ENCODE results near the gene TTYH3.

TTYH3 gene

DNA sequence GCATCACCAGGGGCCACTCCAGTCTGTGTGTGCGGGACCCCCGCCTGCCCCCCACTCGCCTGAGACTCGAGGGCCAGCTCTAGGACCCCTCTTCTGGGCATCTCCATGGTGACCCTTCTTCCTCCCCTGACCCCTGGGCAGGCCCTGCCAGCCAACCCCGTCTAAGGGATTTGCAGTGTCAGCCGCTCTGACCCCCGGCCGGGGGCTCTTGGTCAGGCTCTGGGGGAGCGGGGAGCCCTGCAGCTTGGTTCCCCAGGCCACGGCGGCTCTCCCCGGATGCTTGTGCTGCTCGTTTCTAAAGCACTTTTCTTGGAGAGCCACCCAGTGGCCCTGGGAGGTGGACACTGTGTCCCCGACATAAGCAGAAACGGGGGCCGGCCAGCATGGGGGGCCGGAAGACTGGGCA, 5.3 kb downstream of the TTYH3 start:
- DNase-seq = no peak

DNA sequence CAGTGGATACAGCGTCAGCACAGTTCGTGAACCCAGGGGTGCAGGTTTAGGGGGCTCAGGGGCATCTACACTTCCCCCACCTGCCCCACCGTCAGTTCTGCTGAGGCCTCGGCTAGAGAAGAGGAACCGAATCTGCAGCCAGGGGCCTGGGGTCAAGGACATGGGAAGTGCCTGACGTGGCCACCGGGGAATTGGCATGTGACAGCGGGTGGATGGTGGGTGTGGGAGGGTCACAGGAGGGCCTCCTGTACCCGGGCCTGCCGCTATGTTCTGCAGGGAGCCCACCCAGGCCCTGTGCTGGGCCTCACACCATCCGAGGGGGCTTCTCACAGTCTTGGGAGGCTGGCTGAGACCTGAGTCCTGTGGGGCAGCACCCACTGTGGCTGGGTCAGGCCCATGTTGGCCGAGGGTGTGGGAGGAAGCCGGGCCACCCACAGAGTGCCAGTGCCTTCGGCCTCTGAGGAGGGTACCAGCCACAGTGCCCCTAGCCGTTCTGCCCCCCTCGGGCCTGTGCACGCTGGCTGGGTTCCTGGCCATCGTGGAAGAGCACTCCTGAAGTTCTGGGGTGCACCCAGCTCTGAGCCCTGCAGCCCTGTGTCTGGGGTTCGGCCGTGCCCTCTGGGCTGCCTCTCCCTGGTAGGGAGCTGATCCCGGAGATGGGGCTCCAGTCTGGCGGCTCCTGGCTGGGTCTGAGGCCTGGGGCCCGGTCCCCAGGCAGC, 5.9 kb downstream of the TTYH3 start:
- no peak for DNase-seq

DNA sequence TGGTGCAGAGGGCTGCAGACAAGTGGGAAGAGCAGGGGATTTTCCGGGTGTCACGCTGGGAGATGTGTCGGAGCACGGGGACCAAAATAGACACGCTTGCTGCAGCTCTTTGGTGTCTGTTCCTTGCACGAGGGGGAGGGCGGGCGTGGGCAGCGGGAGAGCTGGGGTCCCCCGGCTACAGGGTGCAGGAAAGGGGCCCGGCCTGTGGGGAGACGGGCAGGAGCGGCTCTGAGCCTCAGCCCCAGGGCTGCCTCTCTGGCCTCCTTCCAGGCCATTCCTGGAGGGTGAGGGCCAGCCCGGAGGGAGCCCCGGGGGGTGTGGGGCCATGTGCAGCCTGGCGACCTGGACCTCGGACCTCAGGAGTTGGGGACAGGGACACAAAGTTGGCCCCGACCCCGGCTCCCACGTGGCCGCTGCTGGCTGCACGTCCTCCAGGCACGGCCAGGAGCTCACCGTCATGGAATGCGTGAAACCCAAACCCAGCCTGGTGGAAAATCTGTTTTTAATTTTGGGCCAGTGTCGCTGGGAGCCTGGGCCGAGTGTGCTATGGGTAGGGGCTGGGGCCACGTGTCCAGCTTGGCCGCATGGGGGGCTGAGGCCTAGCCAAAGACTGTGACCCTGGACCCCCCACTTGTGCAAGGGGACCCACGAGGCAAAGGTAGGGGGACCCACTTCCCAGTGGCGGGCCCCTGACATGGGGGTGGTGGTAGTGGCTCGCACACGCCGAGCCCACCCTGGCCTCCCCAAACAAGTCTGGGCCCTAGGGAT, 6.6 kb downstream of the TTYH3 start:
- DNase-seq = no peak

DNA sequence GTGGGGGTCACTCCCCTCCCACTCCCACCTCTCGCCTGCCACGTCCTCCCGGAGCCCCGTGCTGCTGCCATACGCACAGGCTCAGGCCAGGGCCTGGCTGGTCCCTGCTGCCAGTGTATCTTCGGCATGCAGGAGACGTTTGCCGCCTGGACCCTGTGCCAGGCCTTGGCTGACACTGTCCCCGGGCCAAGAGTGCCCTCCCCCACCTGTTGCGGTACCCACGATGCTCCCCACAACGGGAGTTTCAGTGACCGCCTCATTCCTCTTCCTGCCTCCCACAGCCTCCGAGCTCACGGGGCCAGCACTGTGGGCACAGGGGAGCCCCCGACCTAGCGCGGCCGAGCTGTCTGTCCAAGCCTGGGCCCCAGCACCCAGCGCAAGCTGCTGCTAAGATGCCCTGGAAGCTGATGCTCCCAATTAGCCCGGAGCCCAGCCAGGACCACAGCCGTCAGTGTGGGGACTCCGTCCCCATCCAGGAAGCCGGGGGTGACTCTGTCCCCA, 7.4 kb downstream of the TTYH3 start:
- DNase-seq = no peak

DNA sequence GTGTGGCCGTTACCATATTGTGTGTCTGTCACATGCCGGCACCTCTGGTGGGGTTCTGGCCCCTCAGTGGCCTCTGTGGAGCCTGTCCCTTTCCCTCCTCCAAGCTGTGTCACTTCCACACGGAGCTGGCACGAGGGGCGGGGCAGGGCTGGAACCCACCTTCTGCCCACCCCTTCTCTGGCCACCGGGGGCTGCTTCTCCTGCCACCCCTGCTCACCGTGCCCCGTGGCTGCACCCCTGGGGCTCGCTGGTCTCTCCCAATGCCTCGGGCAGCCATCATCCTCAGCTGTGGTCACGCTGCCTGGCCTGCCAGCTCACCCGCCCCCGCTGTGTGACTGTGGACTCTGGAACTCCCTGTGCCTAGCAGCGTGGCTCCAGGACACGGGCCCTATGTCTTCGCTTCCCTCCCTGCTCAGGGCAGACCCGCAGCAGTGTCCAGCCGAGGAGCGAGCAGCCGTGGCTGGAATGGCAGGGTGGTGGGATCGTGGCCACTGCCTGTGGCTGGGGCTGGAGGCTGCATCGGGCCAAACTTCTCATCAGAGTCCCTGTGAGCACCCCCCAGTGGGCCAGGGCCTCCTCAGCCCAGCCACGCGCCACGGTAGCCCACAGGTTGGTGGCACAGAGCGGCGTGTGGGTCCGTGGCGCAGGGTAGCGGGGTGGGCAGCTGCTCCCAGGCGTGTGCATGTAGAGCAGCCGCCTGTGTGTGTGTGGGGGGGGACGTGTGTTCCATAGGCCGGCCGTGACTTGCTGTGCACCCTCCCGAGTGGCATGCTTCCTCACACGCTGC, 8.1 kb downstream of the TTYH3 start:
- DNase-seq = no peak

DNA sequence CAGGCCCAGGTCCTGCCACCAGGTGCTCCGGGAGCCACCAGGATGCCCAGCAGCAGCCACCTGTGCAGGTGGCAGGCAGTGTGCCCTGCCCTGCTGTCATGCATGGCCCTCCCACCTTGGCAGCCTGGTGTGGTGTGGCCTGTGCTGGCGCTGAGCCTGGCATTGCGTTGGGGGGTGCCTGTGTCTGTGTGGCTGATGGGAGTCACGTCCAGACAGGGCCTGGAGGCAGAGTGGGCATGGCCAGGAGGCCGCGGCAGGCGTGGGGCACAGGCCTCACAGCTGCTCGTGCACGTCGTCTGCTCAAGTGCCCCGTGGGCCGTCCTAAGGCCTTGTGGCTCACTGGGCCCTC, 8.7 kb downstream of the TTYH3 start:
- no peak for DNase-seq

DNA sequence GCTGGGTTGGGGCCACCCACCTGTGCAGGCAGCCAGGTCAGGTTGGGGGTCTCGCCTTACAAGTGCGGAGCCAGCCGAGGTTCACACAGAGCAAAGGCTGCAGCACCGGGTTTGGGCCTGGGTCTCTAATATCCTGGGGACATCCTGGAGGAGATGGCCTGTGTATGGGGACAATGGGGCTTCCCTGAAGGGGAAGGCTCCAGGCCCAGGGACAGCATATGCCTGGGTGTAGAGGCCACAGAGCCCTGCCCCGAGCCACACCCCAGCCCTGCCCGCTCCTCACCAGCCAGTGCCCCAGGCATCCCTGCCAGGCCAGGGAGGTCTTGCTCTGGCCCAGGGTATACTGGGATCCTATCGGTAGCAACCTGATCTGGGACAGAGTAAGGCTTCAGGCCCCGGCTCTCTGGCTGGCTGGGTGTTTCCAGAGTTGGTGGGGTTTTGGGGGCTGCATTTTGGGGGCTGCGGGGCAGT, 9.1 kb downstream of the TTYH3 start:
- no peak for DNase-seq

DNA sequence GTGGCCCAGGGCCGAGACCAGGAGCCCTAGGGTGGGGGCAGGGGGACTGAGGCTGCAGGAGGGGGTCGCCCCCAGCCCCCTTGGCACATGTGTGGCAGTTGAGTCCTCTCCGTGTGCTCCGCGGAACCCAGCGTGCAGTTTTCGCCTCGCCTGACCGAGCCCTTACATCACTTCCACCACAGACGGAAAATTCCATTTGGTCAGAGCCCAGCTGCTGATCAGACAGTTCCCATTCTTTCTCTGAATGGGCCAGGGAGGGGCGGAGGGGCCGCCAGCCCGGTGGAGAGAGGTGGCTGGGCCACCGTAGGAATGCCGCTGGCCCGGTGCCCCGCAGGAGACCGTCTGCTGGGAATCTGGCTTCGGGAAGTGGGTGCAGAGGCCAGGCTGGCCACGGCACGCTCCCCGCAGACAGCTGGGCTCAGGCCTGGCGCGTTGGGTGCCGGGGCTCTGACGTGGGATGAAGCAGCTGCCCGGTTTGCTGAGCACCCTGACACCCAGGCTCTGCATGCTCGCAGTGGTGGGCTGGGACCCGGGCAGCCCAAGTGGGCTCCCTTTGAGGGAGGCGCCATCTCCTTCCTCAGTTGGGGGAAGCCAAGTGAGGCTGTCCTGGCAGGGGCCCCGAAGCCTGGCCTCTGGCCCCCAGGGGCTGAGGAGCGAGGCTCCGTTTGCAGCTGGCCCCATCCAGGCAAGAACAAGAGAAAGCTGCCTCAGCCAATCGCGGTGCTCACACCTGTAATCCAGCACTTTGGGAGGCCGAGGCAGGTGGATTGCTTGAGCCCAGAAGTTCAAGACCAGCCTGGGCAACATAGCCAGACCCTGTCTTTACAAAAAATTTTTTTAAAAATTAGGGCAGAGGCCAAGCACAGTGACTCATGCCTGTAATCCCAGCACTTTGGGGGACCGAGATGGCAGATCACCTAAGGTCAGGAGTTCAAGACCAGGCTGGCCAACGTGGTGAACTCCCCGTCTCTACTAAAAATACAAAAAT, 9.9 kb downstream of the TTYH3 start:
- no peak for DNase-seq

DNA sequence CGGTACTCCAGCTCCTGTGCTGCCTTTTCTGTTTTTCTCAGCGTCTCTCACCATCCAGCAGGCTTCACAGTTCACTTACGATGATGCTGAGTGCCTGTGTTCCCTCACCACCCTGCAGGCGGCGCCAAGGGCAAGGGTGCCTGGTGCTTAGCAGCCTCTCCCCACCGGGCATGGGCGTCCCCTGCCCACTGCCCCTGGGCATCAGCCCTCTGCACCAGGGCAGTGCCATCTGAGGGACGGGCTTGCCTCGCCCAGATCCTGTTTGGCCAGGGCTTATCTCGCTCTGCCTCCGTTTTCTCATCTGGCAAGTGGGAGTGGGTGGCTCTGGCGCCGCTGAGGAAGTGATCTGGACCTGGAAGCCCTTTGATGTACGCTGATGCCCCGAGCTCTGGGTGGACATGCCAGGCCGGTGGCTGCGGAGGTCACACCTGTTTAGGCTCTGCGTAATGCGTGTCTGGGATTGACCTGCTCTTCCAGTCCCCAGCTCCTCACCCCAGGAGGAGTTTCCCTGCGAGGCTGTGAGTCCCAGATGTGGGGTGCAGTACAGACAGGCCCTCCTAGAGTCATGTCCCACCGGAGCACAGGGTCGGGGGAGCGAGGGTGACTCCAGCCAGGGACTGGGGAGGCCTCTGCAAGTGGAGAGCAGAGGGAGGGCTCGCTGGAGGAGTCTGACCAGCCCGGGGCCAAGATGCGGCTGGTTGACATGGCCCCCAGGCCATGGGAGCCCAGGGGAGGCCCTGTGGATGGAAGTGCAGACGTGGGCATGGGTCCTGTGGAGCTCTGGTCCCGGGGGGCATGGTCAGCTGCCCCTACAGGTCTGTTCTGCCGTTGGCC, 11.8 kb downstream of the TTYH3 start:
- no peak for DNase-seq

DNA sequence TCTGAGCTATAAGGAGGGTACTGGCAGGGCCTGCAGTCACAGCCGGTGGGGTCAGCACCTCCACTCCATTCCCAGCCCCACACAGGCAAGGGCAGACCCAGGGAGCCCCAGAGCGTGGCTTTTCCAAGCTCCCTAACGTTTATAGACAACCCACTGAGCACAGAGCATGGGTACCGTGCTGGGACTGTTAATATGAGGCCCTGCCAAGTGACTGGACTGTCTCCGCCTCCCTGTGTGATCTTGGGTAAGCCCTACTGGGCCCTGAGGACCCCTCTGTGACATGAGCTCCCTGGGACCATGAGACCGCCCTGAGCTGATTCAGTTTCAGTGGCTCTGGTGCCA, 12.4 kb downstream of the TTYH3 start:
- no peak for DNase-seq

DNA sequence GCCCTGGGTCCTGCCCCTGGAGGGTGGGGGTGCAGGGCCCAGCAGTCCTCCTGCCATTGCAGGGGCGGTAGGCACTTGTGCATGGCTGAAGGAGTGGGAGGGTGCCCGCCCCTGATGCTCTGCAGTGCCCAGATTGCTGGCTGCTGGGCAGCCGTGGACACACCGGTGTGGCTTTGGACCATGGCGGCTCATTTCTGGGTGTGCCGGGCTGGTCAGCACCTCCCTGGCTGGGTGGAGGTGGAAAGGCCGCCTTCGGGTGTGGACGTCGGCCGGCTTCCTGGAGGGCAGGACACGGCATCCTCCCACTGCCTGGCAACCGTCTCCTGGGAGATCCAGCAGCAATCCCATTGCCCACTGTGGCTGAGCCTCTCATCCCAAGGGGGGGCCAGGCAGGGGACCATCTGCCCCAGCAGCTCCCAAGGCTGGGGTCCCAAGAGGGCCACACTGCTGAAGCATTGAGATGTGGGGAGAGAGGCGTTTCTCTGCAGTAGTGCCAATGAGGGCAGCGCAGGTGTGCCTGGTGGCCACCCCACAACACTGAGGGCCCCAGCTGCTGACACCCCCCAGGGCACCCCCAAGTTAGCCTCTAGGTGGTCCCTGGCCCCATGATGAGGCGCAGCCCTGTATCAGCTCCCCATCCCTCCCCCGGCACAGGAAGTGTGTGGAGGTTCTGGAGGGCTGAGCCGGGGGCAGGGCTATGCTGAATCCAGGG, 12.9 kb downstream of the TTYH3 start:
- no peak for DNase-seq

DNA sequence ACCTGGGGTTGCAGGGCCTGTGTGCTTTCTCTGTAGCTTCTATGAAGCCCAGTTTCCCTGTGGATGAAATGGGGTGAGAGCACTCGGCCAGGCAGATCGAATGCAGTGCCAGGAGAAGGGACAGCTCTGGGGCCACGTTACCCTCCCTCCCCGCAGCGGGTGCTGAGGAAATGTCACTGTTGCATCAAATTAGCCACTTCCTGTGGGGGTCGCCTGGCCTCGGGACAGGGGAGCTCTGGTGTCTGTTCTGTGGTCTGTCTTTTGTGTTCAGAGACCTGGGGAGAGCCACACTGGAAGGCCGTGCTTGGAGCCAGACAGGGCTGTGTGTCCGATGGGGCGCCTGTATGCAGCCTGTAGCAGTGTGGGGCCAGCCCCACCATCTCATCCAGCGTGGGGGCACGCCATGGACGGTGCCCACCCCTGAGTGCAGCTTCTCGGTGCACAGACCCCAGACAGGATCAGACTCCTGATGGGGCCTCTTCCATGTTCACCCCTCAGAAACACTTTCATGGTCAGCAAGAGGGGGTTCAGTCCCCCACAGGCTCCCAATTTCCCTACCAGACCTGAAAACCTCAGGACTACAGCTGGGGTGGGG, 13.6 kb downstream of the TTYH3 start:
- DNase-seq = no peak

DNA sequence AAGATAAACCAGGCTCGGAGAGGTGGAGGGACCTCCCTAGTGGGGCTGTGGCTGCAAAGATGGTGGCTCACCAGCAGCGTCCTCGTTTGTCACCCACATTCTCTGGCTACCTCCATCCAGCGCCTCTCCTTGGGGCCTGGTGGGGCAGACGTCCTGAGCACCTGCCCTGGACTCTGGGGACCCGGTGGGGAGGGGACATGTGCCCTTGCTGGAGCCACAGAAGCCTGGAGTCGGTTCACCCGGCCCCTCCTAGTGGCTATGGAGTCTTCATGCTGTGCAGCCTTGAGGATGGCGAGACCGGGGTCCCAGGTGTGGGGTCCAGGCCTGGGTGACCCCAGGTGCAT, 14.5 kb downstream of the TTYH3 start:
- DNase-seq = no peak

DNA sequence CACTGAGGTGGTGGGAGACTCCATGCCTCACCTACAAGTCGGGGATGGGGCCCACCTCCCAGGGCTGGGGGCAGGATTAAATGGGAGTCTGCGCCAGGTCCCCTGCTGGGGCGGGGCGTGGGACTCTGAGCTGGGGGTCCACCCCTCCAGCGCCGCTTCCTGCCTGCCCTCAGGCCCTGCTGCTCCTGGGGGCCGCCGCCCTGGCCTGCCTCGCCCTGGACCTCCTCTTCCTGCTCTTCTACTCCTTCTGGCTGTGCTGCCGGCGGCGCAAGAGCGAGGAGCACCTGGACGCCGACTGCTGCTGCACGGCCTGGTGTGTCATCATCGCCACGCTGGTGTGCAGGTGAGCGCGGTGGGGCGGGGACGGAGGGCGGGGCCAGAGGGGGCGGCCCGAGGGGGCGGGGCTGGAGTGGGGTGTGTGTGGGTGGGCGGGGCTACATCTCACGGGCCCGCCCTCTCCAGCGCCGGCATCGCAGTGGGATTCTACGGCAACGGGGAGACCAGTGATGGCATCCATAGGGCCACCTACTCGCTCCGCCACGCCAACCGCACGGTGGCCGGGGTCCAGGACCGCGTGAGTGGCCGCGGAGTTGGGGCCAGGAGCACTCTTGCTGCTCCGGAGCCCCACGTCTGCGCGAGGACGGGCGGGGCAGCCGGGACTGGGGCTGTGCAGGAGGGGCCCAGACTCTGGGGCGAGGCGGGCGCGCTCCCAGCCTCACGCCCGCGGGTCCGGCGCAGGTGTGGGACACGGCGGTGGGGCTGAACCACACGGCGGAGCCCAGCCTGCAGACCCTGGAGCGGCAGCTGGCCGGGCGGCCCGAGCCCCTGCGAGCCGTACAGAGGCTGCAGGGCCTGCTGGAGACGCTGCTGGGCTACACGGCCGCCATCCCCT, 15.1 kb downstream of the TTYH3 start:
- no peak for DNase-seq

DNA sequence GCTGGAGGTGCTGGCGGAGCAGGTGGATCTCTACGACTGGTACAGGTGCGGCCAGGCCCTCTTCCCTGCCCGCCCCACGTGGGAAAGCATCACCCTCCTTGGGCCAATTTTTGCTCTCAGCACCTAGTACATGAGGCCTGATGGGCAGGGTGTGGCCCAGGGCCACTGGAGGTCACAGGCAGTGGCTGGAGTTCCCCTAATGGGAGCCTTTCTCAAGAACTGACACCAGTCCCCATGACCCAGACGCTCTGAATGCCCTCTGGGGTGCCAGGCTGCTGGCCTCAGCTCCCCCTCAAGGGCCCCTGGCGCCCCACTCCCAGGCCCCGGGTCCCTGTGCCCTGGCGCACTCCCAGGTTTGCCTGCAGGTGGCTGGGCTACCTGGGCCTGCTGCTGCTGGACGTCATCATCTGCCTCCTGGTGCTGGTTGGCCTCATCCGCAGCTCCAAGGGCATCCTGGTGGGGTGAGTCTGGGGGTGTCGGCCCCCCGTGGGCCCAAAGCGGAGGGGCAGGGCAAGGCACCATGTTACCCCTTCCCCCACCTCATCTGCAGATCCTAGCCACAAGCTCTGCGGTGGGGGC, 15.9 kb downstream of the TTYH3 start:
- no peak for DNase-seq

DNA sequence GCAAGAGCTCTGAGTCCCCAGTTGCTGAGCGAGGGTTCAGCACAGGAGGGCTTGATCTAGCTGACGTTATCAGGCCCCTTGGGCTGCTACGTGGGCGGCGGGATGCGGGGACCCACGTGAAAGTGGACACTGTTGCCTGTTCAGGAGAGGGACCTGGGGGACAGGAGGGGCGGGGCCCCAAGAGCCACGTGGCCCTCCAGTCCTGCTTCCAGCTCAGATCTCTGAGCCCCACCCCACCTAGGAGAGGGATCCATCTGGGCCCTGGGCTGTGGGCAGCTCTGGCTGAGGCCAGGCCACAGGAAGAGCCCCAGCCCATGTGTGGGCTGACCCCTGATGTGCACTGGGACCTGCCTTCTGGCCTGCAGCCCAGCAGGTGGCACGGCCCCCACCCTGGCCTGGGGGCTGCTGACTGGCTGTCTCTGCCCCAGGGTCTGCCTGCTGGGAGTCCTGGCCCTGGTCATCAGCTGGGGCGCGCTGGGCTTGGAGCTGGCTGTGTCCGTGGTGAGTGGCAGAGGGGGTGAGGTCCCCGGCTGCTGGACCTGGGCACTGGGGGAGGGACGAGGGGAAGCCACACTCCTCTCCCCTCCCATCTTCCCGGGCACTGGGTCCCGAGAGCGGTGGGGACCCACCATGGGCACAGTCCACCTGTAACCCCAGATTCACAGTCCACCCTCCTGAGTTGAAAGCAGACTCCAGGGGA, 17.5 kb downstream of the TTYH3 start:
- DNase-seq = no peak

DNA sequence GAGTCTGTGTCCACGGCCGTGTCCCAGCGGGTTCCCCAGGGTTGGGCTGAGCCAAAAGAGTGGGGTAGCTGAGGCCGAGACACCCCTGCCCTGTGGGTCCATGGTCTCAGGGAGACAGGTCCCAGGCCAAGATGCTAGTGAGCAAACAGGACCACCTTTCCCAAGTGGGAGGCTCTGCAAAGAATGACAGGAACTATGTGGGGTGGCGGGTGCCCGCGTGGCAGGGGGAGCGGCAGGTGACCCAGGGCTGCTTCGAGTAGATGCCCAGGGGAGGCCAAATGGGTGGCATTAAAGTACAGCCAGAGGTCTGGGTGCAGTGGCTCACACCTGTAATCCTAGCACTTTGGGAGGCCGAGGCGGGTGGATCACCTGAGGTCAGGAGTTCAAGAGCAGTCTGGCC, 18.2 kb downstream of the TTYH3 start:
- DNase-seq = no peak

DNA sequence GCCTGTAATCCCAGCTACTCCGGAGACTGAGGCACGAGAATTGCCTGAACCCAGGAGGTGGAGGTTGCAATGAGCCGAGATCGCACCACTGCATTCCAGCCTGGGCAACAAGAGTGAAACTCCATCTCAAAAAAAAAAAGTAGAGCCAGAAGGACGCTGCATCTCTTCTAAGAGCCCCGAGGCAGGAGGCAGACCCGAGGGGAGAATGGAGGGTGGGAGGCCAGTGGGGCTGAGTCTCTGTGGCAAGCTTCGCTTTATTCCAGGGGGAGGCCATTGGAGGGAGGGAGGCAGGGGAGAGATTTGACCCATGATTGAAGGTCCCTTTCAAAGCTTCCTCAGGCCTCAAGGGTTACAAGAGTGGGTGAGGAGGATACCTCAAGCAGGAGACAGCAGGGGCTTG, 18.7 kb downstream of the TTYH3 start:
- no peak for DNase-seq

Measured in activated CD4-positive, alpha-beta T cell treated with anti-CD3 and anti-CD28 coated beads, Interleukin-2, amount 50 U/mL, for 1 hour (primary cell).